Measurements from ENCODE around the gene TTL. TPM values are rescaled to one million over a fixed set of nuclear protein-coding genes. Genes with fewer than 3 reads are reported as not detected.

The TTL gene
- total and polyA plus RNA-seq, 2 of the 13 experiments (the other 11 are each of a cell fraction or from before 2014, with no cell fraction given): 19.0 to 59.8 TPM

- TF ChIP-seq ZNF329 (CRISPR knock-in tag; IDR thresholded peaks at IDR 0.05; ENCODE audit: low read depth) (0 out of 2 replicates have a peak, but pooled peaks have one; percentile 7), SP4 (CRISPR knock-in tag; IDR thresholded peaks at IDR 0.05) (0 out of 2 replicates have a peak, but pooled peaks have one; percentile 9), SKI (IDR thresholded peaks at IDR 0.05; ENCODE audit: partially characterized antibody) (no peak), SCMH1 (CRISPR knock-in tag; IDR thresholded peaks at IDR 0.05; ENCODE audit: borderline replicate concordance) (no peak), ZNF629 (CRISPR knock-in tag; conservative IDR thresholded peaks at IDR 0.05) (no peak), RXRA (CRISPR knock-in tag; IDR thresholded peaks at IDR 0.05) (peak; percentile 57; the same call in 1 of the 2 replicates), ZNF225 (CRISPR knock-in tag; IDR thresholded peaks at IDR 0.05) (no peak), ERF (CRISPR knock-in tag; IDR thresholded peaks at IDR 0.05) (0 out of 2 replicates have a peak, but pooled peaks have one; percentile 34), MTERF4 (CRISPR knock-in tag; IDR thresholded peaks at IDR 0.05) (no peak; the same call in 1 of the 2 replicates), ZNF552 (CRISPR knock-in tag; IDR thresholded peaks at IDR 0.05; ENCODE audit: borderline replicate concordance) (no peak), NFYC (CRISPR knock-in tag; IDR thresholded peaks at IDR 0.05) (no peak), ZNF574 (CRISPR knock-in tag; IDR thresholded peaks at IDR 0.05) (peak; percentile 71), REPIN1 (CRISPR knock-in tag; IDR thresholded peaks at IDR 0.05; ENCODE audit: borderline replicate concordance, low read depth) (peak; percentile 74; the same call in 1 of the 2 replicates), ZNF784 (CRISPR knock-in tag; IDR thresholded peaks at IDR 0.05; ENCODE audit: borderline replicate concordance) (no peak), MXD1 (CRISPR knock-in tag; IDR thresholded peaks at IDR 0.05) (peak; percentile 43; the same call in 1 of the 2 replicates), SNAPC5 (CRISPR knock-in tag; IDR thresholded peaks at IDR 0.05; ENCODE audit: borderline replicate concordance) (no peak), ZNF652 (CRISPR knock-in tag; IDR thresholded peaks at IDR 0.05; ENCODE audit: borderline replicate concordance, low read depth) (peak; percentile 8; the same call in 1 of the 2 replicates), ZNF562 (CRISPR knock-in tag; IDR thresholded peaks at IDR 0.05; ENCODE audit: borderline replicate concordance) (no peak), USF2 (IDR thresholded peaks at IDR 0.05; ENCODE audit: low read depth, low read length) (no peak), USF2 (CRISPR knock-in tag; IDR thresholded peaks at IDR 0.05; ENCODE audit: borderline replicate concordance) (no peak), ATF7-NPFF (CRISPR knock-in tag; IDR thresholded peaks at IDR 0.05; ENCODE audit: low read depth) (no peak), SOX5 (CRISPR knock-in tag; IDR thresholded peaks at IDR 0.05; ENCODE audit: borderline replicate concordance) (no peak), HNRNPK (IDR thresholded peaks at IDR 0.05; ENCODE audit: low read depth, low read length, poor library complexity, severe bottlenecking) (no peak)
Observed at GRCh38 chr2:112481050-112481527, 867 bp upstream of the TTL start (continued).
